ENCODE measurements around the gene URB1.

Gene URB1

GRCh38 chr21:32425628-32426027 is 32.8 kb upstream of the URB1 start:
- no peak overlapping the region for H3K4me3 ChIP-seq (ENCODE audit: low read depth, low read length)
- TF ChIP-seq, protein P1, sequence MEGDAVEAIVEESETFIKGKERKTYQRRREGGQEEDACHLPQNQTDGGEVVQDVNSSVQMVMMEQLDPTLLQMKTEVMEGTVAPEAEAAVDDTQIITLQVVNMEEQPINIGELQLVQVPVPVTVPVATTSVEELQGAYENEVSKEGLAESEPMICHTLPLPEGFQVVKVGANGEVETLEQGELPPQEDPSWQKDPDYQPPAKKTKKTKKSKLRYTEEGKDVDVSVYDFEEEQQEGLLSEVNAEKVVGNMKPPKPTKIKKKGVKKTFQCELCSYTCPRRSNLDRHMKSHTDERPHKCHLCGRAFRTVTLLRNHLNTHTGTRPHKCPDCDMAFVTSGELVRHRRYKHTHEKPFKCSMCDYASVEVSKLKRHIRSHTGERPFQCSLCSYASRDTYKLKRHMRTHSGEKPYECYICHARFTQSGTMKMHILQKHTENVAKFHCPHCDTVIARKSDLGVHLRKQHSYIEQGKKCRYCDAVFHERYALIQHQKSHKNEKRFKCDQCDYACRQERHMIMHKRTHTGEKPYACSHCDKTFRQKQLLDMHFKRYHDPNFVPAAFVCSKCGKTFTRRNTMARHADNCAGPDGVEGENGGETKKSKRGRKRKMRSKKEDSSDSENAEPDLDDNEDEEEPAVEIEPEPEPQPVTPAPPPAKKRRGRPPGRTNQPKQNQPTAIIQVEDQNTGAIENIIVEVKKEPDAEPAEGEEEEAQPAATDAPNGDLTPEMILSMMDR (IDR thresholded peaks at IDR 0.05; ENCODE audit: low read depth, low read length) = no peak

- H3K4me3 ChIP-seq (ENCODE audit: low read depth, low read length) = no peak overlapping the region
- TF ChIP-seq, protein P1 (IDR thresholded peaks at IDR 0.05; ENCODE audit: low read depth, low read length) = no peak
Observed at GRCh38 chr21:32424674-32425073, 31.9 kb upstream of the URB1 start.

DNA sequence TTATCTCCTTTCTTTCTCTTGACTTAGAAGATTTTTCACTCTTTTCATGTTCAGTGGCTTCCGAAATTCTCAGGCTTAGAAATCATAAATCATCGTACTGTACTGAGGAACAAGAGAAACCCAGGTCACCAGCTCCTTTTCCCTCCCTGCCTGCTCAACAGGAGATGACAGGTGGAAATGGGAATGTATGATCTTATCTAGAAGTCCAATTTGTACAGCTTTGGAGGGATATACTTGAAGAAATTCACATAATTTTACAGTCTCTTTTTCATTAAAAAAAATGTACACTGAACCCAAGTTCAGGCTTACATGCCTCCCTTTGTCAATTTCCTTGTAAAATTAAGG is 31.4 kb upstream of the URB1 start:
- TF ChIP-seq, protein P1 (IDR thresholded peaks at IDR 0.05; ENCODE audit: low read depth, low read length) = no peak
- H3K4me3 ChIP-seq (ENCODE audit: low read depth, low read length) = no peak overlapping the region

DNA sequence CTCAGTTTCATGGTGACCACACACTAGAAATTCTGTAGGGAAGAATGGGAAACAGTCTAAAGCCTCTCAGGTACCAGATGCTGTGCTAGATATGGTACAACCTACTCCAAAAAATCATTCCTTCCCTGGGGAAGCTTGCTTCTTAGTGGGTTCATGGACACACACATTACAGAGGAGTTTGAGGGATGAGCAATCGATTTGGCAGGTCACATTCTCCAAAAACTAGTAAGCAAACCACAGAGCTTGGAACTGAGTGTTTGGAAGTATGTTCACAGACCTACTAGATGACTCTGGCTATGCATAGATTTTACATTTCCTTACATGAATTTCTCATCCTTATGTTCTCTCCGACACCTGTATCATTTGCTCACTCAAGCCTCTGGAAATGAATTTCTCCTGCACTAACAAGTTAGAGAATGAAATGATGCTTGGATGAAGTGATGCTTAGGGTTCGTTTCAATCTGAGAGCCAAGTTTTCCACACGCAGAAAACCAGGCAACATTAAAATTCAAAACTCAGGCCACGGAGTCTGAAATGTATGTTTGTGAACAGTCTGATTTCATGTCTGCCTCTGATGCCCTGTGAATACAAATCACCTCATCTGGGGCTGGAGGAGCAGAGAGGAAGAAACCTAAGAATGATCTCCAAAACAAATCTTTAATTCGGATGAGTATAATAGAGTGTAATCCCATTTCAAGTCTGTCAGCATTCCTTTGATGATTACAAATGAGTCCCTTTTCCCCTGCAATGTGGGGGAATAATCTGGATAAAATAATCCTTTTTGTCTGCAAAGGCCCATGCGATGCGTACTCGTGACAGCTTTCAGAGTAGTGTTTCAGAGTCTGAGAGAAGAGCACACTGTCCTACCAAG is 30.7 kb upstream of the URB1 start:
- TF ChIP-seq, protein P1 (IDR thresholded peaks at IDR 0.05; ENCODE audit: low read depth, low read length) = no peak
- no peak overlapping the region for H3K4me3 ChIP-seq (ENCODE audit: low read depth, low read length)

DNA sequence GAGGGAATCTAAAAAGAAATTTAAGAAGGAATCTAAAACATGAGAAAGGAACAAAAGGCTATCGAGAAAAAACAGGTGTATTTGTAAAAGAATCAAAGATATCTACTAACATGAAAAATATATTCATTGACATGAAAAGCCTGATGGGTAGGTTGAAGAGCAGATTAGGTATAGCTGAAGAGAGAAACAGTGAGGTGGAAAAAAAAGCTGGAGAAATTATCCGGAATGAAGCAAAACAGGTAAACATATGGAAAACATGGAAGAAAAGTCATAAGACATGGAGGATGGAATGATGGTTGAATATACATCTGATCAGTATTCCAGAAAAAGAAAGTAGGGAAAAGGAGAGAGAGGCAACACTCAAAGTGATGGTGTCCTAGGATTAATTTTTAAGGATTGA is 29.3 kb upstream of the URB1 start:
- TF ChIP-seq, protein P1 (IDR thresholded peaks at IDR 0.05; ENCODE audit: low read depth, low read length) = no peak
- no peak overlapping the region for H3K4me3 ChIP-seq (ENCODE audit: low read depth, low read length)

DNA sequence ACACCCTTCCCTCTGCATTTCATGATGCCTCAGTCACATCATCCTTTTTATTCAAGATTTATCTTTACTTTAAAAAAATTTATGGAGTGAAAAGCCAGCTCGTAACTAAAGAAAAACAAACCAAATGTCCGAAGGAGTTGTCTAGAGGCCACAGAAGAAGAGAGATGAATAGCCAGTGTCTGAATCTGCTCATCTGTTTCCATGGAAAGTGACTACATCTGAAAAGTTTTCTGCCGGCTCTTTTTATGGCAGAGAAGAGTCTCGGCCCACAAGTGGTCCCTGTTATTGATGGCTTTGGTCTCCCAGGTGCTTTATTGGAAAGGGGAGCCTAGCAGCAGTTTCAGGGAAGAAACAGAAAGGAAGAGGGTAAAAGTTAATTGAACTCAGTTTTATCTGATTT is 25.3 kb upstream of the URB1 start:
- TF ChIP-seq, protein P1 (IDR thresholded peaks at IDR 0.05; ENCODE audit: low read depth, low read length) = no peak

More for the DNA sequence above, 25.3 kb upstream of the URB1 start:
- no peak overlapping the region for H3K4me3 ChIP-seq (ENCODE audit: low read depth, low read length)

Data from WI38 (cell line).